PC-3 (cell line): ENCODE results near the gene C16orf87. TPM values are rescaled to one million over a fixed set of nuclear protein-coding genes. Genes with fewer than 3 reads are reported as not detected.

Source experiments
- ATAC-seq: fragments of 200-7000 bp; cut with Tn5 transposase; 2 replicates; pipeline ENCODE4 v1.9.1; 2020; ENCODE audit warnings: mild to moderate bottlenecking, moderate library complexity
- BruUV-seq: library from RNA; stranded (reverse); fragments of 400-500 nt; replicated peaks from 2 replicates; lab custom pipeline; 2021; lab: Mats Ljungman, UMichigan
- CTCF ChIA-PET: fragments of 300-600 bp; sonication (Branson Sonifier 250); formaldehyde crosslinking; loops from one replicate; lab custom pipeline; 2022; ENCODE audit warnings: antibody characterized with exemption; lab: Charles Lee
- POLR2A ChIA-PET: fragments of 300-600 bp; sonication (Branson Sonifier 250); formaldehyde crosslinking; loops from one replicate; lab custom pipeline; 2022; ENCODE audit warnings: antibody characterized with exemption; ENCODE audit not compliant: unreplicated experiment; lab: Charles Lee
- DNase-seq: peaks from one replicate; pipeline ENCODE4 v3.0.0-alpha.2; 2015
- H2AFZ ChIP-seq: fragments of 300-600 bp; sonication (generic); 2 replicates; pipeline ENCODE4 v1.6.0; 2016; ENCODE audit warnings: antibody characterized with exemption, low read length
- H3F3A ChIP-seq: fragments of 300-600 bp; sonication (generic); one replicate; pipeline ENCODE4 v1.6.0; 2017; ENCODE audit warnings: antibody characterized with exemption, low read length, control low read depth, mild to moderate bottlenecking; ENCODE audit not compliant: unreplicated experiment
- H3K27ac ChIP-seq: fragments of 300-600 bp; sonication (generic); 2 replicates; pipeline ENCODE4 v1.5.1; 2016; ENCODE audit warnings: mild to moderate bottlenecking, low read length
- H3K27me3 ChIP-seq: fragments of 300-600 bp; sonication (generic); 2 replicates; pipeline ENCODE4 v1.6.1; 2016; ENCODE audit warnings: low read length, mixed read lengths
- H3K36me3 ChIP-seq: fragments of 300-600 bp; sonication (generic); 2 replicates; pipeline ENCODE4 v1.6.1; 2016; ENCODE audit warnings: low read depth, mixed run types, low read length, mixed read lengths
- H3K4me1 ChIP-seq: fragments of 300-600 bp; sonication (generic); 2 replicates; pipeline ENCODE4 v1.5.1; 2016; ENCODE audit warnings: low read length; ENCODE audit not compliant: insufficient read depth
- H3K4me2 ChIP-seq: fragments of 300-600 bp; sonication (generic); 2 replicates; pipeline ENCODE4 v1.6.0; 2016; ENCODE audit warnings: low read length
- H3K4me3 ChIP-seq: fragments of 300-600 bp; sonication (generic); 2 replicates; pipeline ENCODE4 v1.5.1; 2016; ENCODE audit warnings: mild to moderate bottlenecking, low read length, mixed read lengths
- H3K79me2 ChIP-seq: fragments of 300-600 bp; sonication (generic); 2 replicates; pipeline ENCODE4 v1.6.1; 2017; ENCODE audit warnings: low read length, mixed read lengths
- H3K9ac ChIP-seq: fragments of 300-600 bp; sonication (generic); 2 replicates; pipeline ENCODE4 v1.6.0; 2016; ENCODE audit warnings: mild to moderate bottlenecking, low read length
- H3K9me2 ChIP-seq: fragments of 300-600 bp; sonication (generic); replicated peaks from 2 replicates; pipeline ENCODE4 v1.6.1; 2016; ENCODE audit warnings: mixed run types, low read length, mixed read lengths
- H3K9me3 ChIP-seq: fragments of 300-600 bp; sonication (generic); 2 replicates; pipeline ENCODE4 v1.6.1; 2016; ENCODE audit warnings: low read length, mixed read lengths
- H4K20me1 ChIP-seq: fragments of 300-600 bp; sonication (generic); 2 replicates; pipeline ENCODE4 v1.6.1; 2016; ENCODE audit warnings: low read length, mixed read lengths
- CTCF ChIP-seq: fragments of 300-600 bp; sonication (generic); conservative IDR thresholded peaks from 2 replicates; pipeline ENCODE4 v1.5.1; 2017; ENCODE audit warnings: antibody characterized with exemption, low read depth, mild to moderate bottlenecking, low read length
- EZH2 ChIP-seq: fragments of 300-600 bp; sonication (generic); IDR thresholded peaks from one replicate; pipeline ENCODE4 v1.6.1; 2017; ENCODE audit warnings: antibody characterized with exemption, mild to moderate bottlenecking, low read length; ENCODE audit not compliant: unreplicated experiment
- EZH2phosphoT487 ChIP-seq: fragments of 300-600 bp; sonication (generic); IDR thresholded peaks from 2 replicates; pipeline ENCODE4 v1.6.1; 2018; ENCODE audit warnings: mild to moderate bottlenecking, antibody characterized with exemption, low read length, borderline replicate concordance
- intact Hi-C: fragments of 100-400 bp; cut with micrococcal nuclease; formaldehyde crosslinking; loops from 2 replicates; pipeline ENCODE4 v1.9.0; 2023
- total RNA-seq: library from RNA; depleted of rRNA; stranded (reverse); fragments of >200 nt; gene quantifications from 2 replicates; pipeline ENCODE4 v1.2.3, GENCODE V29; 2014

C16orf87 gene
- total RNA-seq, 1 experiment from 2014 or later, result 4.0 TPM

GRCh38 chr16:46826631-46827030 is 4.3 kb downstream of the C16orf87 start:
- H3K4me2 ChIP-seq, result no peak overlapping the region
- H4K20me1 ChIP-seq, result no peaks in the 10 kb centered on the region
- CTCF ChIA-PET, result no interaction called here
- intact Hi-C loops, result no loop called here
- no peak for TF ChIP-seq EZH2phosphoT487
- no peak for TF ChIP-seq CTCF
- no peak for TF ChIP-seq EZH2
- H3K79me2 ChIP-seq, result peaks cover 53% of the 10 kb centered on the region
- POLR2A ChIA-PET, result no interaction called here
- no TSS peak for BruUV-seq
- H3K9me2 ChIP-seq, result no peaks in the 10 kb centered on the region
- H3K4me3 ChIP-seq, result no peak overlapping the region
- H3K27ac ChIP-seq, result no peak overlapping the region
- H3F3A ChIP-seq, result no peaks in the 10 kb centered on the region
- peaks cover 11% of the 10 kb centered on the region; the same call in 1 of the 2 replicates for H3K4me1 ChIP-seq
- H2AFZ ChIP-seq, result no peak overlapping the region
- no peaks in the 10 kb centered on the region for H3K9me3 ChIP-seq
- no peak for ATAC-seq
- no peaks in the 10 kb centered on the region for H3K27me3 ChIP-seq
- no peak overlapping the region for H3K9ac ChIP-seq
- DNase-seq, result no peak
- no peaks in the 10 kb centered on the region for H3K36me3 ChIP-seq

- ChIA-PET CTCF (no interaction called here), POLR2A (no interaction called here)
- H3K27ac ChIP-seq, result no peak overlapping the region
- no peak overlapping the region for H3K4me2 ChIP-seq
- no peaks in the 10 kb centered on the region for H3K9me3 ChIP-seq
- H2AFZ ChIP-seq, result no peak overlapping the region
- peaks cover 23% of the 10 kb centered on the region for H3K79me2 ChIP-seq
- TF ChIP-seq CTCF (no peak), EZH2 (no peak), EZH2phosphoT487 (no peak)
- intact Hi-C loops, result no loop called here
- no peaks in the 10 kb centered on the region for H3K9me2 ChIP-seq
- DNase-seq (no peak), ATAC-seq (no peak)
- no peak overlapping the region for H3K4me3 ChIP-seq
- no TSS peak for BruUV-seq
- no peak overlapping the region for H3K9ac ChIP-seq
- H3K4me1 ChIP-seq, result peaks cover 8% of the 10 kb centered on the region; the same call in 1 of the 2 replicates
- H4K20me1 ChIP-seq, result no peaks in the 10 kb centered on the region
- no peaks in the 10 kb centered on the region for H3K27me3 ChIP-seq
- H3F3A ChIP-seq, result no peaks in the 10 kb centered on the region
- no peaks in the 10 kb centered on the region for H3K36me3 ChIP-seq
These were observed 8.7 kb downstream of the C16orf87 start for GRCh38 chr16:46822270-46822669.

- TF ChIP-seq EZH2phosphoT487 (no peak), EZH2 (no peak), CTCF (no peak)
- Histone ChIP-seq H4K20me1 (no peaks in the 10 kb centered on the region), H3K9me2 (no peaks in the 10 kb centered on the region), H3K79me2 (peaks cover 30% of the 10 kb centered on the region; the same call in 1 of the 2 replicates), H3K27me3 (no peaks in the 10 kb centered on the region), H3F3A (no peaks in the 10 kb centered on the region), H3K27ac (no peak overlapping the region), H3K4me2 (no peak overlapping the region), H2AFZ (no peak overlapping the region), H3K9ac (no peak overlapping the region), H3K4me1 (no peaks in the 10 kb centered on the region), H3K36me3 (peaks cover 15% of the 10 kb centered on the region; the same call in 1 of the 2 replicates), H3K9me3 (no peaks in the 10 kb centered on the region), H3K4me3 (no peak overlapping the region)
- DNase-seq (no peak), ATAC-seq (no peak)
- ChIA-PET CTCF (no interaction called here), POLR2A (no interaction called here)
- no TSS peak for BruUV-seq
- intact Hi-C loops, result no loop called here
These were observed 13.0 kb downstream of the C16orf87 start for GRCh38 chr16:46817961-46818360.
